GM23248 (cell line): ENCODE measurements around the gene LRRC9. TPM values are rescaled to one million over a fixed set of nuclear protein-coding genes. Genes with fewer than 3 reads are reported as not detected.

Source experiments
- DNase-seq: peaks from one replicate; pipeline ENCODE4 v3.0.0-alpha.2; 2015
- H2AFZ ChIP-seq: fragments of 200-600 bp; sonication (generic); 2 replicates; pipeline ENCODE4 v1.6.1; 2016; ENCODE audit warnings: antibody characterized with exemption
- H3F3A ChIP-seq: fragments of 200-600 bp; sonication (generic); 2 replicates; pipeline ENCODE4 v1.6.1; 2016; ENCODE audit warnings: mild to moderate bottlenecking, antibody characterized with exemption, mixed run types; ENCODE audit not compliant: insufficient read depth
- H3K27ac ChIP-seq: fragments of 200-600 bp; sonication (generic); 2 replicates; pipeline ENCODE4 v1.5.1; 2016; ENCODE audit warnings: mild to moderate bottlenecking
- H3K27me3 ChIP-seq: fragments of 200-600 bp; sonication (generic); replicated peaks from 2 replicates; pipeline ENCODE4 v1.6.1; 2016; ENCODE audit warnings: mild to moderate bottlenecking; ENCODE audit not compliant: insufficient read depth
- H3K36me3 ChIP-seq: fragments of 200-600 bp; sonication (generic); 2 replicates; pipeline ENCODE4 v1.6.1; 2016; ENCODE audit warnings: low read depth, mild to moderate bottlenecking
- H3K4me1 ChIP-seq: fragments of 200-600 bp; sonication (generic); 2 replicates; pipeline ENCODE4 v1.6.1; 2016; ENCODE audit warnings: mild to moderate bottlenecking; ENCODE audit not compliant: insufficient read depth
- H3K4me2 ChIP-seq: fragments of 200-600 bp; sonication (generic); one replicate; pipeline ENCODE4 v1.6.1; 2016; ENCODE audit warnings: mild to moderate bottlenecking; ENCODE audit not compliant: unreplicated experiment
- H3K4me3 ChIP-seq: fragments of 200-600 bp; sonication (generic); 2 replicates; pipeline ENCODE4 v1.5.1; 2016; ENCODE audit warnings: mild to moderate bottlenecking
- H3K79me2 ChIP-seq: fragments of 200-600 bp; sonication (generic); 2 replicates; pipeline ENCODE4 v1.6.1; 2016; ENCODE audit warnings: mild to moderate bottlenecking; ENCODE audit not compliant: insufficient read depth
- H3K9ac ChIP-seq: fragments of 200-600 bp; sonication (generic); 2 replicates; pipeline ENCODE4 v1.6.1; 2016; ENCODE audit warnings: mild to moderate bottlenecking
- H3K9me2 ChIP-seq: fragments of 200-600 bp; sonication (generic); 2 replicates; pipeline ENCODE4 v1.6.1; 2016; ENCODE audit warnings: mixed run types, mild to moderate bottlenecking, moderate library complexity; ENCODE audit not compliant: insufficient read depth
- H3K9me3 ChIP-seq: fragments of 200-600 bp; sonication (generic); one replicate; pipeline ENCODE4 v1.6.1; 2017; ENCODE audit warnings: low read depth
- H4K20me1 ChIP-seq: fragments of 200-600 bp; sonication (generic); 2 replicates; pipeline ENCODE4 v1.6.0; 2016; ENCODE audit not compliant: insufficient read depth
- EZH2 ChIP-seq: fragments of 200-600 bp; sonication (generic); IDR thresholded peaks from 2 replicates; pipeline ENCODE4 v1.6.1; 2018; ENCODE audit warnings: antibody characterized with exemption, mild to moderate bottlenecking; ENCODE audit not compliant: insufficient read depth, poor library complexity, severe bottlenecking
- EZH2phosphoT487 ChIP-seq: fragments of 200-600 bp; sonication (generic); IDR thresholded peaks from 2 replicates; pipeline ENCODE4 v1.6.1; 2018; ENCODE audit warnings: antibody characterized with exemption, moderate library complexity, mild to moderate bottlenecking, low read depth; ENCODE audit not compliant: insufficient read depth
- WGBS, 2 experiments: methylation state at CpG; one replicate each; pipeline ENCODE4 v1.1.6; 2015 to 2017; ENCODE audit warnings: low lambda C conversion rate in 2 of 2, low coverage in 1 of 2; ENCODE audit errors: missing lambda C conversion rate in 2 of 2; 5-methylcytosine and 5-hydroxymethylcytosine counted together
- in situ Hi-C: fragments of 300-500 bp; cut with MboI; formaldehyde crosslinking; loops from 2 replicates; pipeline ENCODE4 v1.15.0; 2020
- polyA plus RNA-seq: library from polyadenylated mRNA; unstranded; fragments of >200 nt; fragmentation: Nextera tagmentation; extraction: Ambion mirVana; gene quantifications from 2 replicates; pipeline ENCODE4 v1.2.1, GENCODE V29; 2016
- total RNA-seq: library from RNA; depleted of rRNA; stranded (reverse); fragments of >200 nt; shearing (Covaris generic); gene quantifications from 2 replicates; pipeline ENCODE4 v1.2.3, GENCODE V29; 2014

Gene LRRC9
- total and polyA plus RNA-seq, 2 experiments from 2014 or later, result not detected

DNA sequence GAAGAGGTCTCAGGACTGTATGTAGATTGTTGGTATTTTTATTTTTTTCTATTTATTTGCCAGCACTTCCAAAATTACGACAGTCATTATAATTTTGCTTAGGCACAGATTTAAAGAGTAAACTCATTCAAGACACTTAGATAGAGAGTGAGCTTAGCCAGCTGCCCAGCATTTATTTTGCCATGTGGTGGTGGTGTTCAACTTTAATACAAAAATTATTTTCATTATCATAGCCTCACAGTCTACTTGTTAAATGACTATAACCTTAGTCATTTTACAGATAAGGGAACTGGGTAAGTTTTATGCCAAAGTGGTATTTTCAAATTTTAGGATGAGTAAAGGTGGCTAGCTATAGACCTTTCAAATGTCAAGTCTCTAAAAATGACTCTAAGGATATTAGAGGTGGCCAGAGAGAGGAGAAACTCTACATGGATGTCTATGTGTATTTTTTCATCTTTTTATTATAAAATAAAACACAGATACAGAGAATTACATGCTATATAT, 66.7 kb downstream of the LRRC9 start:
- in situ Hi-C loops, result no loop called here

DNA sequence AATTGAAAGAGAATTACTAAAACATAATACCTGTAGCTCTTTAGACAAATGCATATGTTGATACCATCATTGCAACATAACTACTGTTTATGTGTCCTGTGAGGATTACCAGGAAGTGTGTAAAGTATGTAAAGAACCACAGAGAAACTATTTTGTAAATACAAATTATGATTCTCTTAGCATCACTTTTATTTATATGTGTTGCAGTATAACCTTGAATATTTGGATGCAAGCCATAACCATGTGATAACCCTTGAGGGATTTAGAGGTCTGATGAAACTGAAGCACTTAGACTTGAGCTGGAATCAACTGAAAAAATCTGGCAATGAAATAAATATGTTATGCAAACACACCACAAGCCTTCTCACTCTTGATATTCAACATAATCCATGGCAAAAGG, 77.5 kb downstream of the LRRC9 start:
- DNase-seq, result no peak
- in situ Hi-C loops, result no loop called here

More for the DNA sequence above, 66.7 kb downstream of the LRRC9 start:
- no peak overlapping the region for H3K27ac ChIP-seq
- no peak overlapping the region for H3K4me2 ChIP-seq
- no peaks in the 10 kb centered on the region for H4K20me1 ChIP-seq
- H3F3A ChIP-seq, result no peaks in the 10 kb centered on the region
- WGBS, 2 experiments, result 38 to 42% methylated on average over 1 of the region's 1 CpG
- no peak overlapping the region for H2AFZ ChIP-seq
- H3K79me2 ChIP-seq, result no peaks in the 10 kb centered on the region
- H3K4me3 ChIP-seq, result no peak overlapping the region
- no peak for TF ChIP-seq EZH2phosphoT487
- TF ChIP-seq EZH2, result no peak
- no peaks in the 10 kb centered on the region for H3K4me1 ChIP-seq
- no peaks in the 10 kb centered on the region for H3K36me3 ChIP-seq
- H3K27me3 ChIP-seq, result no peaks in the 10 kb centered on the region
- no peak overlapping the region for H3K9ac ChIP-seq
- H3K9me2 ChIP-seq, result no peaks in the 10 kb centered on the region; the same call in 1 of the 2 replicates
- H3K9me3 ChIP-seq, result no peaks in the 10 kb centered on the region
- no peak for DNase-seq

DNA sequence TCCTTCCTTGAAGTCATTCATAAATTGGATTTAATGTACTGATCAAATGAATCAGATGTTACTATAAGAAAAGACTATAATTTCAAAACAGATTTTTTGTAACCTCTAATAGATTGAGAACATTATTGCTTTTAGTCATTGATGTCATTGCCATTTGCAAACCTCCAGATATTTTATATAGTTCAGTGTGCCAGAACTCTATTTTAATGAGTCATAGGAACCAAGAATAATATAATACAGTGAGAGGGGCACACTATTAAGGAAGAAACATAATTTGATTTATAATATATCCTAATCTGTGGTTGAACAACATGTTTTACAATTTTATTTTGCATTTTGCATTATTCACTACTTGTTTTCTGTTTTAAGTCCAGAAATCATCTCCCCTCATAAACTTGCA, 78.0 kb downstream of the LRRC9 start:
- H3K4me2 ChIP-seq, result no peak overlapping the region
- H3F3A ChIP-seq, result no peaks in the 10 kb centered on the region
- no peak overlapping the region for H3K9ac ChIP-seq
- H3K4me3 ChIP-seq, result no peak overlapping the region
- DNase-seq, result no peak
- no peaks in the 10 kb centered on the region for H3K36me3 ChIP-seq
- H3K9me2 ChIP-seq, result no peaks in the 10 kb centered on the region
- no peaks in the 10 kb centered on the region for H3K9me3 ChIP-seq
- no peaks in the 10 kb centered on the region; the same call in 1 of the 2 replicates for H3K4me1 ChIP-seq
- H3K79me2 ChIP-seq, result no peaks in the 10 kb centered on the region
- no peak for TF ChIP-seq EZH2
- no peak for TF ChIP-seq EZH2phosphoT487
- in situ Hi-C loops, result no loop called here
- peaks cover 3% of the 10 kb centered on the region; the same call in 1 of the 2 replicates for H3K27me3 ChIP-seq
- H3K27ac ChIP-seq, result no peak overlapping the region
- H4K20me1 ChIP-seq, result no peaks in the 10 kb centered on the region
- no peak overlapping the region for H2AFZ ChIP-seq

More for the DNA sequence above, 77.5 kb downstream of the LRRC9 start:
- Histone ChIP-seq H2AFZ (no peak overlapping the region), H3K79me2 (no peaks in the 10 kb centered on the region), H3K27me3 (peaks cover 3% of the 10 kb centered on the region; the same call in 1 of the 2 replicates), H3K27ac (no peak overlapping the region), H3K4me1 (no peaks in the 10 kb centered on the region; the same call in 1 of the 2 replicates), H3K9me3 (no peaks in the 10 kb centered on the region), H3K9ac (no peak overlapping the region), H3F3A (no peaks in the 10 kb centered on the region), H3K4me3 (no peak overlapping the region), H3K4me2 (no peak overlapping the region), H3K36me3 (no peaks in the 10 kb centered on the region), H3K9me2 (no peaks in the 10 kb centered on the region), H4K20me1 (no peaks in the 10 kb centered on the region)
- TF ChIP-seq EZH2 (no peak), EZH2phosphoT487 (no peak)

DNA sequence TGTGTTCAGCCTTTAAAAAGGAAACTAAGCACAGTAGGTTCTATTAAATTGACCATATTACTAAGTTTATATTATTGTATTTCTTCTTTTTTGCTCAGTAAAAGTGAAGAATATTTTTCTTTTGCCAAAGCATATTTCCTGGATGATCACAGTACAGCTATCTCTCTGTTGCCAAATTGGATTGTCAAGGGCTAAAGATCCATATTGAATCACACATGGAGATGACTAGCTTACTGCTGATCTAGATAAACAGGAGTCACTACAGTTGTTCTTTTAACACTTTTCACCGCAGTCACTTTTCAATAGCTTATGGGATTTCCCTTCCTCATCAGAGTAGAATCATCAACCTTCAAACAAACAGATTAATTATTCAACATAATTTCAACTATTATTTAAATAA, 78.6 kb downstream of the LRRC9 start:
- Histone ChIP-seq H3K9ac (no peak overlapping the region), H4K20me1 (no peaks in the 10 kb centered on the region), H3K27ac (no peak overlapping the region), H3K36me3 (no peaks in the 10 kb centered on the region), H3K27me3 (peaks cover 3% of the 10 kb centered on the region; the same call in 1 of the 2 replicates), H3F3A (no peaks in the 10 kb centered on the region), H3K79me2 (no peaks in the 10 kb centered on the region), H3K4me1 (no peaks in the 10 kb centered on the region; the same call in 1 of the 2 replicates), H3K4me3 (no peak overlapping the region), H2AFZ (no peak overlapping the region), H3K9me2 (no peaks in the 10 kb centered on the region), H3K4me2 (no peak overlapping the region), H3K9me3 (no peaks in the 10 kb centered on the region)
- no peak for DNase-seq
- in situ Hi-C loops, result no loop called here
- WGBS, 2 experiments, result 95 to 100% methylated on average over 1 of the region's 1 CpG
- no peak for TF ChIP-seq EZH2
- no peak for TF ChIP-seq EZH2phosphoT487

DNA sequence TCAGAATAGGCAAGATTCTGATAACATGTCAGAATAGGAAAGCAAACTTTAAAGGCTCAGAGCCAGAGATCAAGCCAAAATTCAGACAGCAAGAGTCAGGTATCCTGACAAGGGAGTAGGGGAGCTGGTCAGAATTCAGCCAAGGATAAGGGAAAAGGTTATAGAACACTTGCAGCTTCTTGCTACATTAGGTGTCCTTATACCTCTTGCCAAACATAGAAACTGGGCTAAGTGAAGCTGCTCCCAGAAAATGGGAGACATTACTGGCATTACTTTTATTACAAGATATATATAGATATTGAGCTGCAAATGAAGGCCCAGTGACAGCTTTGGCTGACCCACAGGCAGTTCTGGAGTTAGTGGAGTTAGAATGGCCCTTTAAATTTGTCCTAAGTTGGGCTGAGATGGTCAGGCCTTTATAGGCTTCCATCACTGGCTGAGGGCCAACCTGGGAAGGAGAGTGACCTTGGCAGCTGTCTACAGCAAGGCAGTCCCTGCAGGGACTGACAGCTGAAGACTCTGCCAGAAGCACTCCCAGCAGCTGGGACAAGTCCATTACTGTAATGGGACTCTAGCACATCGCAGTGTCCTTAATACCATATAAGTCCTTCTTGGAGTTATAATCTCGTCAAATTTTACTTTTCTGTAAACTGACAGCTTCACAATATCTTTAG, 83.0 kb downstream of the LRRC9 start:
- no peaks in the 10 kb centered on the region for H3K36me3 ChIP-seq
- no peaks in the 10 kb centered on the region for H3K4me1 ChIP-seq
- no peaks in the 10 kb centered on the region for H3K79me2 ChIP-seq
- no peaks in the 10 kb centered on the region for H4K20me1 ChIP-seq
- no peak overlapping the region for H3K9ac ChIP-seq
- H2AFZ ChIP-seq, result no peak overlapping the region
- WGBS, 2 experiments, result 35 to 43% methylated on average over 2 of the region's 2 CpGs
- DNase-seq, result no peak
- no peaks in the 10 kb centered on the region for H3K9me2 ChIP-seq
- TF ChIP-seq EZH2 (no peak), EZH2phosphoT487 (no peak)
- peaks cover 3% of the 10 kb centered on the region; the same call in 1 of the 2 replicates for H3K27me3 ChIP-seq
- H3K9me3 ChIP-seq, result no peaks in the 10 kb centered on the region
- H3K4me3 ChIP-seq, result no peak overlapping the region
- H3K27ac ChIP-seq, result no peak overlapping the region
- in situ Hi-C loops, result no loop called here
- no peaks in the 10 kb centered on the region for H3F3A ChIP-seq
- no peak overlapping the region for H3K4me2 ChIP-seq
